HepG2 (cell line): Measurements from ENCODE around the gene EEIG1. TPM values are rescaled to one million over a fixed set of nuclear protein-coding genes. Genes with fewer than 3 reads are reported as not detected.

Experiments
- AKNA ChIP-seq: sonication (generic); formaldehyde crosslinking; IDR thresholded peaks from 2 replicates; pipeline ENCODE4 v1.4.0; 2020; ENCODE audit warnings: missing genetic modification reagents, borderline replicate concordance
- ATF4 ChIP-seq, 2 experiments: fragments of 450-650 bp in 1 of 2; sonication (generic) in 1 of 2; formaldehyde crosslinking; IDR thresholded peaks; 2 replicates each; pipeline versions ENCODE4 v1.5.0 to v1.8.0; 2020 to 2022; ENCODE audit warnings: mild to moderate bottlenecking in 1 of 2, missing genetic modification reagents in 1 of 2
- CEBPZ ChIP-seq: IDR thresholded peaks from 2 replicates; pipeline ENCODE4 v1.6.1; 2012; ENCODE audit warnings: low read length, improper control_type of control experiment
- ERF ChIP-seq: IDR thresholded peaks from 2 replicates; pipeline ENCODE4 v1.6.1; 2018; ENCODE audit warnings: missing biosample characterization, missing genetic modification reagents
- FLYWCH1 ChIP-seq: sonication (generic); formaldehyde crosslinking; IDR thresholded peaks from 2 replicates; pipeline ENCODE4 v1.8.1; 2023; ENCODE audit warnings: mild to moderate bottlenecking, missing genetic modification reagents
- ISL2 ChIP-seq: sonication (generic); formaldehyde crosslinking; IDR thresholded peaks from 2 replicates; pipeline ENCODE4 v1.5.0; 2020; ENCODE audit warnings: missing genetic modification reagents
- KDM2A ChIP-seq: sonication (generic); formaldehyde crosslinking; IDR thresholded peaks from 2 replicates; pipeline ENCODE4 v1.4.0; 2020; ENCODE audit warnings: low read depth, missing genetic modification reagents, borderline replicate concordance
- KDM3A ChIP-seq: IDR thresholded peaks from 2 replicates; pipeline ENCODE4 v1.6.1; 2018; ENCODE audit warnings: low read depth, missing compliant biosample characterization
- LBX2 ChIP-seq: sonication (generic); formaldehyde crosslinking; IDR thresholded peaks from 2 replicates; pipeline ENCODE4 v1.5.0; 2020; ENCODE audit warnings: missing genetic modification reagents, mild to moderate bottlenecking, borderline replicate concordance
- NFE2 ChIP-seq: sonication (generic); formaldehyde crosslinking; IDR thresholded peaks from 2 replicates; pipeline ENCODE4 v1.4.0; 2020; ENCODE audit warnings: missing genetic modification reagents
- NKX3-1 ChIP-seq: sonication (generic); formaldehyde crosslinking; IDR thresholded peaks from 2 replicates; pipeline ENCODE4 v1.5.0; 2020; ENCODE audit warnings: missing genetic modification reagents
- PLRG1 ChIP-seq: fragments of 450-650 bp; conservative IDR thresholded peaks from 2 replicates; pipeline ENCODE4 v1.6.1; 2016
- POLR2AphosphoS5 ChIP-seq: IDR thresholded peaks from 2 replicates; pipeline ENCODE4 v1.6.1; 2012; ENCODE audit warnings: low read depth, low read length
- RARG ChIP-seq: sonication (generic); formaldehyde crosslinking; IDR thresholded peaks from 2 replicates; pipeline ENCODE4 v1.4.0; 2020; ENCODE audit warnings: low read depth, mild to moderate bottlenecking, missing genetic modification reagents
- SAP130 ChIP-seq: IDR thresholded peaks from 2 replicates; pipeline ENCODE4 v1.6.1; 2016; ENCODE audit warnings: low read depth
- YY1 ChIP-seq: IDR thresholded peaks from 2 replicates; pipeline ENCODE4 v1.6.1; 2011; ENCODE audit warnings: low read length, low read depth, moderate library complexity, mild to moderate bottlenecking; ENCODE audit not compliant: insufficient read depth, insufficient replicate concordance
- ZNF121 ChIP-seq: sonication (generic); formaldehyde crosslinking; IDR thresholded peaks from 2 replicates; pipeline ENCODE4 v1.5.0; 2020; ENCODE audit warnings: mild to moderate bottlenecking, missing genetic modification reagents
- ZNF124 ChIP-seq: sonication (generic); formaldehyde crosslinking; IDR thresholded peaks from 2 replicates; pipeline ENCODE4 v1.4.0; 2020; ENCODE audit warnings: missing genetic modification reagents
- ZNF205 ChIP-seq: IDR thresholded peaks from 2 replicates; pipeline ENCODE4 v1.6.1; 2018; ENCODE audit warnings: missing biosample characterization, missing genetic modification reagents
- ZNF260 ChIP-seq: sonication (generic); formaldehyde crosslinking; IDR thresholded peaks from 2 replicates; pipeline ENCODE4 v1.4.0; 2020; ENCODE audit warnings: missing genetic modification reagents, low read depth, mild to moderate bottlenecking, borderline replicate concordance
- ZNF501 ChIP-seq: sonication (generic); formaldehyde crosslinking; IDR thresholded peaks from 2 replicates; pipeline ENCODE4 v1.5.1; 2020; ENCODE audit warnings: mild to moderate bottlenecking, moderate library complexity, missing genetic modification reagents
- ZNF562 ChIP-seq: sonication (generic); formaldehyde crosslinking; IDR thresholded peaks from 2 replicates; pipeline ENCODE4 v1.8.0; 2022; ENCODE audit warnings: missing genetic modification reagents, borderline replicate concordance
- ZNF792 ChIP-seq: IDR thresholded peaks from 2 replicates; pipeline ENCODE4 v1.6.1; 2016
- polyA plus RNA-seq, 8 experiments: library from polyadenylated mRNA; depleted of rRNA in 3 of 8; stranded (reverse) in 7 of 8; unstranded in 1 of 8; fragments of >200 nt; fragmentation: Illumina TruSeq in 4 of 8; extraction: Trizol in 4 of 8; gene quantifications; 2 replicates each; pipeline versions ENCODE4 v1.2.1 to v1.2.3, GENCODE V29; 2011 to 2016; ENCODE audit warnings: low read depth in 4 of 8, missing spikeins in 1 of 8, mixed read lengths in 1 of 8; ENCODE audit not compliant: insufficient read depth in 1 of 8
- total RNA-seq, 5 experiments: library from RNA; depleted of rRNA; stranded (reverse); fragments of >200 nt; fragmentation: Illumina TruSeq; extraction: Trizol; gene quantifications; 2 replicates each; pipeline ENCODE4 v1.2.3, GENCODE V29; 2016; ENCODE audit warnings: low read depth in 1 of 5

The EEIG1 gene
- total and polyA plus RNA-seq, 2 of the 13 experiments (the other 11 are each of a cell fraction or from before 2014, with no cell fraction given) = 16.6 to 25.2 TPM

GRCh38 chr9:128005923-128006322 is 25.1 kb upstream of the EEIG1 start (continued):
- no peak for TF ChIP-seq AKNA
- no peak for TF ChIP-seq POLR2AphosphoS5
- 0 out of 2 replicates have a peak, but pooled peaks have one; percentile 53 for TF ChIP-seq KDM3A
- peak; percentile 66; the same call in 1 of the 2 replicates for TF ChIP-seq ZNF792 (CRISPR knock-in tag)
- no peak for TF ChIP-seq NKX3-1 (CRISPR knock-in tag)
- TF ChIP-seq LBX2 = no peak
- TF ChIP-seq ZNF121 = no peak
- TF ChIP-seq YY1 = no peak
- peak; percentile 66; the same call in 1 of the 2 replicates for TF ChIP-seq KDM2A (CRISPR knock-in tag)
- TF ChIP-seq SAP130 (CRISPR knock-in tag) = peak; percentile 85
- no peak for TF ChIP-seq PLRG1
- peak; percentile 74; the same call in 1 of the 2 replicates for TF ChIP-seq ERF (CRISPR knock-in tag)
- no peak for TF ChIP-seq CEBPZ
- TF ChIP-seq RARG = no peak
- TF ChIP-seq ZNF124 = no peak
- TF ChIP-seq ZNF260 (CRISPR knock-in tag) = no peak
- no peak for TF ChIP-seq ISL2 (CRISPR knock-in tag)
- TF ChIP-seq NFE2 (CRISPR knock-in tag) = no peak
- TF ChIP-seq ZNF562 (CRISPR knock-in tag) = no peak
- no peak for TF ChIP-seq ZNF205 (CRISPR knock-in tag)
- 0 out of 4 replicates have a peak, but pooled peaks of 1 of the 2 experiments have one; percentile 30 for TF ChIP-seq ATF4 (CRISPR knock-in tag; IDR thresholded peaks at IDR 0.05)
- no peak for TF ChIP-seq FLYWCH1 (CRISPR knock-in tag)
- 0 out of 2 replicates have a peak, but pooled peaks have one; percentile 52 for TF ChIP-seq ZNF501
